Measurements from ENCODE around the gene GJA1.

- TF ChIP-seq EZH2 (IDR thresholded peaks at IDR 0.05; ENCODE audit: borderline replicate concordance) = no peak
- no peak for TF ChIP-seq CTCF (IDR thresholded peaks at IDR 0.05; ENCODE audit: poor library complexity)
- TF ChIP-seq EZH2phosphoT487 (IDR thresholded peaks at IDR 0.05; ENCODE audit: low read depth, severe bottlenecking, unreplicated experiment) = no peak
Measured at GRCh38 chr6:121460170-121460569, 24.7 kb downstream of the GJA1 start.
